ENCODE data around the gene CD101. TPM values are rescaled to one million over a fixed set of nuclear protein-coding genes. Genes with fewer than 3 reads are reported as not detected.

Gene CD101
- total and polyA plus RNA-seq, 2 of the 8 experiments (the other 6 are each of a cell fraction or from before 2014, with no cell fraction given) = 1.1 to 1.2 TPM

DNA sequence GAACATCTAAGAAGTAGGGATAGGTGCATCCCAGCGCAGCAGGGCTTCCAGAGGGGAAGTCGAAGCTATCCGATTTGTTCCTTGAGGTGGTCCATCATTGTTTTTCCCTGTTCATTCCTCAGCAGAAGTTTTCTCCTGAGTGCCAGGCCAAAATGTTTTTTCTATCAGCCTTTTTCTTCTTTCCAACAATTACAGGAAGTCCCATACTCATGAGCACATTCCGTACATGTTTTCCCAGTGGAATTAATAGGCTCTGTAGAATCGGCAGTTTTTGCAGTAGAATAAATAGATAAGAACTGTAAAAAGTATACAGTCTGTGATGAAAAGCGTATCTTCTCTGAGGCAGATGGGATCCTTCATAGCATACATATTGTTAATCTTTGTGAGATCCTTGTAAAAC lies 24.8 kb downstream of the CD101 start:
- no peak overlapping the region for H2BK120ac ChIP-seq (replicated peaks; ENCODE audit: low read depth, low read length)
- H3K79me1 ChIP-seq (ENCODE audit: low read depth, low read length) = no peaks in the 10 kb centered on the region
- H4K5ac ChIP-seq (ENCODE audit: insufficient read length, low read depth, low read length) = no peak overlapping the region
- DNase-seq (ENCODE audit: low read depth in 1 of 2, low spot score in 2 of 2) (no peak), FAIRE-seq (no peak)
- H3K4ac ChIP-seq (replicated peaks; ENCODE audit: insufficient read length, low read depth, low read length) = no peak overlapping the region
- H3K9ac ChIP-seq (replicated peaks in 1 of 4; ENCODE audit: extremely low read depth in 1 of 4, low read depth in 3 of 4, low read length in 3 of 4) = no peak overlapping the region
- H3K4me3 ChIP-seq (ENCODE audit: extremely low read depth in 1 of 4, insufficient read depth in 2 of 4, low read depth in 3 of 4, low read length in 4 of 4) = no peak overlapping the region
- H2BK5ac ChIP-seq (ENCODE audit: low read depth, low read length) = no peak overlapping the region
- no peak overlapping the region for H4K8ac ChIP-seq (ENCODE audit: extremely low read depth, insufficient read depth, low read length)
- H4K91ac ChIP-seq (replicated peaks; ENCODE audit: insufficient read length, low read length) = no peak overlapping the region
- no peaks in the 10 kb centered on the region for H3K9me3 ChIP-seq (ENCODE audit: insufficient read depth in 2 of 2, low read depth in 1 of 2, low read length in 1 of 2)
- ChIA-PET POLR2A (ENCODE audit: partially characterized antibody) (interaction anchor here (1.3 kb wide), 1 partner anchor 34 kb away, joined by 3 read pairs; the partner anchor contains the start of gene TTF2), CTCF (ENCODE audit: partially characterized antibody) (no interaction called here)
- no peaks in the 10 kb centered on the region for H3K27me3 ChIP-seq (replicated peaks in 1 of 4; ENCODE audit: control insufficient read depth in 3 of 4, extremely low read depth in 1 of 4, insufficient read depth in 3 of 4, low read length in 3 of 4)
- no peak overlapping the region for H3K56ac ChIP-seq (replicated peaks; ENCODE audit: insufficient read length, low read depth, low read length)
- no peak overlapping the region for H3K18ac ChIP-seq (ENCODE audit: extremely low read depth, low read length)
- no peaks in the 10 kb centered on the region for H4K20me1 ChIP-seq (replicated peaks in 1 of 2; ENCODE audit: control insufficient read depth in 1 of 2, insufficient read depth in 2 of 2, low read length in 2 of 2)
- peaks cover 0 to 3% of the 10 kb centered on the region in 2 experiments; a peak in 1 of 4 replicates for H3K79me2 ChIP-seq (ENCODE audit: control insufficient read depth in 1 of 2, insufficient read depth in 2 of 2, low read length in 2 of 2)
- no peak overlapping the region for H3K4me2 ChIP-seq (ENCODE audit: insufficient read depth in 1 of 2, low read depth in 2 of 2, low read length in 2 of 2)
- H3K36me3 ChIP-seq (ENCODE audit: control insufficient read depth in 2 of 4, insufficient read depth in 4 of 4, low read length in 3 of 4) = peaks cover 0 to 4% (median 0%) of the 10 kb centered on the region in 4 experiments; a peak in 1 of 8 replicates
- H3K4me1 ChIP-seq (replicated peaks in 1 of 4; ENCODE audit: control insufficient read depth in 3 of 4, insufficient read depth in 4 of 4, low read length in 3 of 4) = no peaks in the 10 kb centered on the region
- WGBS, 2 experiments (ENCODE audit: extremely low coverage in 1 of 2, insufficient coverage in 1 of 2, insufficient read length in 1 of 2, insufficient replicate concordance in 2 of 2, low coverage in 1 of 2, low lambda C conversion rate in 2 of 2, missing lambda C conversion rate in 1 of 2) = 90% methylated on average over 6 of the region's 6 CpGs; no CpG with 5 or more reads in 1 of the 2 experiments
- H2AK5ac ChIP-seq (ENCODE audit: low read depth, low read length) = no peak overlapping the region
- no peak overlapping the region for H3K23ac ChIP-seq (ENCODE audit: insufficient read length)
- H2AFZ ChIP-seq (ENCODE audit: low read length) = no peak overlapping the region
- no peak overlapping the region for H2BK12ac ChIP-seq (ENCODE audit: low read depth, low read length)
- no peak overlapping the region for H2BK15ac ChIP-seq (ENCODE audit: low read length)
- no peak overlapping the region for H3K14ac ChIP-seq (ENCODE audit: insufficient read length)
- no peak overlapping the region for H2BK20ac ChIP-seq (ENCODE audit: low read length)
- TF ChIP-seq SIN3A (conservative IDR thresholded peaks at IDR 0.05 in 1 of 2, IDR thresholded peaks at IDR 0.05 in 1 of 2; ENCODE audit: low read depth in 1 of 2, low read length in 2 of 2) (no peak), SP2 (IDR thresholded peaks at IDR 0.05; ENCODE audit: low read length) (no peak), JUND (IDR thresholded peaks at IDR 0.05; ENCODE audit: low read length) (no peak), ZNF274 (IDR thresholded peaks at IDR 0.05; ENCODE audit: borderline replicate concordance, extremely low read depth, low read length) (no peak), CHD1 (IDR thresholded peaks at IDR 0.05; ENCODE audit: low read depth, low read length) (no peak)
- no peak overlapping the region for H3K27ac ChIP-seq (ENCODE audit: low read depth, low read length)
- no peaks in the 10 kb centered on the region; the same call in 1 of the 2 replicates for H3K23me2 ChIP-seq (ENCODE audit: low read depth, low read length)
